Epithelial cell of proximal tubule (primary cell): ENCODE measurements around the gene UBAP2. TPM values are rescaled to one million over a fixed set of nuclear protein-coding genes. Genes with fewer than 3 reads are reported as not detected.

Experiments used
- DNase-seq: peaks from one replicate; pipeline ENCODE4 v3.0.0-alpha.2; 2011; ENCODE audit warnings: low read depth
- H3K4me3 ChIP-seq: 2 replicates; pipeline ENCODE4 v1.5.1; 2011; ENCODE audit warnings: low read depth, mild to moderate bottlenecking, low read length
- CTCF ChIP-seq: conservative IDR thresholded peaks from 2 replicates; pipeline ENCODE4 v1.5.1; 2012; ENCODE audit warnings: low read depth, mild to moderate bottlenecking, low read length
- total RNA-seq: library from RNA; depleted of rRNA; stranded (reverse); fragments of >200 nt; gene quantifications from 2 replicates; pipeline ENCODE4 v1.2.3, GENCODE V29; 2015

The UBAP2 gene
- total RNA-seq, 1 donor from 2014 or later = 19.1 TPM

- TF ChIP-seq CTCF = no peak
- H3K4me3 ChIP-seq = no peak overlapping the region
- DNase-seq = no peak
These were observed 38.7 kb upstream of the UBAP2 start for GRCh38 chr9:34087370-34087769.

- no peak for DNase-seq
- TF ChIP-seq CTCF = no peak
- no peak overlapping the region for H3K4me3 ChIP-seq
These were observed 38.2 kb upstream of the UBAP2 start for GRCh38 chr9:34086864-34087263.

- no peak for TF ChIP-seq CTCF
- no peak for DNase-seq
- no peak overlapping the region for H3K4me3 ChIP-seq
These were observed 37.2 kb upstream of the UBAP2 start for GRCh38 chr9:34085581-34086500.

- no peak overlapping the region for H3K4me3 ChIP-seq
- TF ChIP-seq CTCF = no peak
- no peak for DNase-seq
These were observed 35.9 kb upstream of the UBAP2 start for GRCh38 chr9:34084562-34084961.

- no peak overlapping the region for H3K4me3 ChIP-seq
- DNase-seq = no peak
- no peak for TF ChIP-seq CTCF
These were observed 30.5 kb upstream of the UBAP2 start for GRCh38 chr9:34079181-34079580.

GRCh38 chr9:34072868-34073590 is 24.3 kb upstream of the UBAP2 start:
- no peak overlapping the region for H3K4me3 ChIP-seq

More at GRCh38 chr9:34072868-34073590, 24.3 kb upstream of the UBAP2 start:
- peak; percentile 84 for DNase-seq
- TF ChIP-seq CTCF = no peak
